MCF 10A (cell line): ENCODE measurements around the gene PTPRN2. TPM values are rescaled to one million over a fixed set of nuclear protein-coding genes. Genes with fewer than 3 reads are reported as not detected.

Experiments used
- BruUV-seq: library from RNA; stranded (reverse); fragments of 400-500 nt; replicated peaks from 2 replicates; lab custom pipeline; 2021; lab: Mats Ljungman, UMichigan
- CTCF ChIA-PET: fragments of 300-600 bp; sonication (Branson Sonifier 250); formaldehyde crosslinking; extraction: SDS; loops from one replicate; lab custom pipeline; 2021; ENCODE audit warnings: antibody characterized with exemption, inconsistent platforms; lab: Yijun Ruan, JAX
- POLR2A ChIA-PET: fragments of 300-600, 350-650 bp; sonication (Branson Sonifier 250); formaldehyde crosslinking; extraction: SDS; loops from one replicate; lab custom pipeline; 2020; ENCODE audit warnings: antibody characterized with exemption, inconsistent platforms; lab: Yijun Ruan, JAX
- DNase-seq: peaks from one replicate; pipeline ENCODE4 v3.0.0-alpha.2; 2018; ENCODE audit not compliant: unreplicated experiment
- H3K27ac Mint-ChIP-seq: one replicate; pipeline ENCODE4 v1.8.0; 2022; ENCODE audit warnings: mild to moderate bottlenecking, low read depth, mixed read lengths; ENCODE audit not compliant: unreplicated experiment
- H3K27me3 Mint-ChIP-seq: one replicate; pipeline ENCODE4 v1.8.0; 2022; ENCODE audit warnings: mixed read lengths; ENCODE audit not compliant: insufficient read depth, unreplicated experiment
- H3K36me3 Mint-ChIP-seq: one replicate; pipeline ENCODE4 v1.8.0; 2022; ENCODE audit warnings: mild to moderate bottlenecking, moderate library complexity, mixed read lengths; ENCODE audit not compliant: insufficient read depth, unreplicated experiment
- H3K4me1 Mint-ChIP-seq: one replicate; pipeline ENCODE4 v1.8.0; 2022; ENCODE audit warnings: mixed read lengths; ENCODE audit not compliant: insufficient read depth, unreplicated experiment
- H3K4me3 Mint-ChIP-seq: one replicate; pipeline ENCODE4 v1.8.0; 2022; ENCODE audit warnings: mild to moderate bottlenecking, moderate library complexity, mixed read lengths; ENCODE audit not compliant: unreplicated experiment
- H3K9me3 Mint-ChIP-seq: one replicate; pipeline ENCODE4 v1.8.0; 2022; ENCODE audit warnings: mixed read lengths; ENCODE audit not compliant: unreplicated experiment
- intact Hi-C: fragments of 100-400 bp; cut with micrococcal nuclease; formaldehyde crosslinking; loops from 2 replicates; pipeline ENCODE4 v1.14.1; 2022
- total RNA-seq: library from RNA; stranded (reverse); gene quantifications from 2 replicates; pipeline ENCODE4 v1.2.3, GENCODE V29; 2022
- TF ChIP-seq, protein P1 (sequence below): fragments of 200-600 bp; IDR thresholded peaks from one replicate; pipeline ENCODE4 v1.8.0; 2022; ENCODE audit warnings: antibody characterized with exemption, mild to moderate bottlenecking; ENCODE audit not compliant: unreplicated experiment

PTPRN2 gene
- total RNA-seq, 1 experiment from 2014 or later = 4.5 TPM

DNA sequence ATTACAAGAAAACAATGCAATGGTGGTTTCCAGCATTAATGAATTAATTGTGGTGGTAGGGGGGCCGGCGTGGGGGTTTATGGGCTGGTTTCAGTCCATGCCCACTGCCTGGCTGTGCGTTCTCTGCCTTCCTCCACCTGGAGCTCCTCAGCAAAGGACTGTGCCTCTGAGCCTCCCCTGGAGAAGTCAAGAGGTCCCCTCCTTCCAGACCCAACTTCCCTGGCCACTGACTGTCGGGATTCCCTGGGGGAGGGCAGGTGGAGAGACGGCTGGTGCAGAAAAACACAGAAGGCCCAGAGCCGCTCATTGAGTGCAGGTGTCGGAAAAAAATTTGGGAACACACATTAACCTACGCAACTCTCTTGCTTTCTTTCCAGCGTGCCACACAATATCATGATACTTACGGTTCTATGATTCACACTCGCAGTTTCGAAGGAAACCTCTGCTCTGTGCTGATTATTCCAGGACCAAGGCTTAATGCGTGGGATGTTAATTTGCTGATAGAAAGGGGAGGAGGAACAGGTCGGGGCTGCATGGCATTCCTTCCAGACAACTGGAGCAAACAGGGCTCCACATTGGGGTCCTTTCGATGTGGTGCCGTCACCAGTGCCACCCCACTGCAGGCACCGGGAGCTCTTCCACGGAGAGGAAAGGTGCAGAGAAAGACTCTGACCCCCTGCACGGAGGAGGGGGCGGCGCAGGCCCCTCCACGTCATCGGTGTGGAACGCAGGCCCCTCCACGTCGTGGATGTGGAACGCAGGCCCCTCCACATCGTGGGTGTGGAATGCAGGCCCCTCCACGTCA is 744.1 kb downstream of the PTPRN2 start:
- no peaks in the 10 kb centered on the region for H3K27me3 Mint-ChIP-seq
- H3K27ac Mint-ChIP-seq = no peak overlapping the region
- no peaks in the 10 kb centered on the region for H3K36me3 Mint-ChIP-seq
- H3K4me1 Mint-ChIP-seq = no peaks in the 10 kb centered on the region
- TF ChIP-seq, protein P1, sequence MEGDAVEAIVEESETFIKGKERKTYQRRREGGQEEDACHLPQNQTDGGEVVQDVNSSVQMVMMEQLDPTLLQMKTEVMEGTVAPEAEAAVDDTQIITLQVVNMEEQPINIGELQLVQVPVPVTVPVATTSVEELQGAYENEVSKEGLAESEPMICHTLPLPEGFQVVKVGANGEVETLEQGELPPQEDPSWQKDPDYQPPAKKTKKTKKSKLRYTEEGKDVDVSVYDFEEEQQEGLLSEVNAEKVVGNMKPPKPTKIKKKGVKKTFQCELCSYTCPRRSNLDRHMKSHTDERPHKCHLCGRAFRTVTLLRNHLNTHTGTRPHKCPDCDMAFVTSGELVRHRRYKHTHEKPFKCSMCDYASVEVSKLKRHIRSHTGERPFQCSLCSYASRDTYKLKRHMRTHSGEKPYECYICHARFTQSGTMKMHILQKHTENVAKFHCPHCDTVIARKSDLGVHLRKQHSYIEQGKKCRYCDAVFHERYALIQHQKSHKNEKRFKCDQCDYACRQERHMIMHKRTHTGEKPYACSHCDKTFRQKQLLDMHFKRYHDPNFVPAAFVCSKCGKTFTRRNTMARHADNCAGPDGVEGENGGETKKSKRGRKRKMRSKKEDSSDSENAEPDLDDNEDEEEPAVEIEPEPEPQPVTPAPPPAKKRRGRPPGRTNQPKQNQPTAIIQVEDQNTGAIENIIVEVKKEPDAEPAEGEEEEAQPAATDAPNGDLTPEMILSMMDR = no peak
- H3K4me3 Mint-ChIP-seq = no peak overlapping the region
- no peaks in the 10 kb centered on the region for H3K9me3 Mint-ChIP-seq
- no TSS peak for BruUV-seq
- DNase-seq = no peak
- CTCF ChIA-PET = no interaction called here
- intact Hi-C loops = no loop called here
- POLR2A ChIA-PET = no interaction called here

DNA sequence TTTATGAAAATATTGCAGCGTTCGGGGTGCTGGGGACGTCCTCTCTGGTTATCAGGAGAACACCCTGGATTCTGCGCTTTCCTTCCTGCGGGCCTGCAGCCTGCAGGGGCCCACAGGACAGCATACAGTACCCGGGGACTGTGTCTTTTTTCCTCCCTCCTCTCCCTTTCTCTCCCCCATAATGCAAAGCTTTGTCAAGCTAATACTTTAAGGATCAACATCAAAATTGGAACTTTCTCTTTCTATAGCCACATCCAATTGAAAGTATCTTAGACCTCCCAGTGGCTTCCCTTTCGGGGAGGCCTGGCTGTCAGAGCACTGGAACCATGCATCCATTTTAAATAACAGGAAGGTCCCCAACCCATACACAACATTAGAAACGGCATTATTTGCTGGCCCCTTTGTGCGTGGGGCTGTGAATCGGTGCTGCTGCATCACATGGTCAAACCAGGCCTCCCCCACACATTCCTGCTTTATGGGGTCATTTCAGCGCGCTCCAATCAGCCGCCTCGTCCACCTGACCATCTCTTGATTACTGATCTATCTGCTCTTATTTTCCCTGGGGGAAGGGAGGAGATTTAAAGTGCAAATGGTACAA is 745.8 kb downstream of the PTPRN2 start:
- no TSS peak for BruUV-seq
- Mint-ChIP-seq H3K4me1 (no peaks in the 10 kb centered on the region), H3K36me3 (no peaks in the 10 kb centered on the region), H3K27me3 (no peaks in the 10 kb centered on the region), H3K9me3 (no peaks in the 10 kb centered on the region), H3K27ac (no peak overlapping the region), H3K4me3 (no peak overlapping the region)
- ChIA-PET POLR2A (interaction anchor here (0.5 kb wide), 1 partner anchor 49 kb away, joined by 3 read pairs; no protein-coding TSS in a partner anchor), CTCF (no interaction called here)
- DNase-seq = no peak
- TF ChIP-seq, protein P1 = no peak
- intact Hi-C loops = no loop called here

DNA sequence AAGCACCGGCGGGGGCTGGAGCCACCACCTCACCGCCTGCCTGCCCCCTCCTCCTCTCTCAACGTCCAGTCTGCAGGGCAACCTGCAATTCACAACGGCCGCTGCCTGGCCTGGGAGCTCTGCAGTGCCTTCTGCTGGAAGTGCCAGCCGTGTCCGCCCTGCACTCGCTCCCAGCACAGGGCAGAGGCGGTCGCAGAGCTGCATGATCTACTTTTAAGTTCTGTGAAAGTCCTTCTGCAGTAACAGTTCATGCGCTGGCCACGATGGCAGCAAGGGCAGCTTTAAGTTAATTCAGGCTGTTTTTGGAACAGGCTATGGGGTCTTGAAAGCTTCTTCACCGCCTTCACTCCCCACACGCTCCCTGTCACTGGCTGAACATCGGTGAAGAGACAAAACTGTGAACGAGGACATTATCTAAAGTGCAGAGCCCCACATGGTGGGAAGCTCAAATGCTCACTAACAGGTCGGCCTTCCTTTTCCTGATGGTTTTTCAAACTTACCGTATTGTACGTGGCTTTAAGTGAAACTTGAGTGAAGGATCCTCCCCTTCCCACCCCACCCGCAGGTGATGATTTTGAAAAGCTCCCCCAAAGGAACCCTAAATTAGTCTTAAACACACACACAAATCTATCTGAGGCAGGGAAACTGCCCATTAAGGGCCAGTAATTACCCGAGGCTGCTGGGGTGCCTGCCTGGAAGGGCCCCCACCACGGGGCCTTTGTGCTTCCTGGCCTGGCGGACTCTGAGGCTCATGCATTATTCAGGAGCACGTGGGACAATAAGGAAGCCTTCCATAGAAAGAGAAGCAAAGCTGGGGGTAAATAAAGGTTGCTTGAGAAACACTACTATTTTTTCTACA is 746.5 kb downstream of the PTPRN2 start:
- TF ChIP-seq, protein P1 = no peak
- H3K4me3 Mint-ChIP-seq = no peak overlapping the region
- H3K27ac Mint-ChIP-seq = no peak overlapping the region
- peaks cover under 1% of the 10 kb centered on the region for H3K9me3 Mint-ChIP-seq
- no peaks in the 10 kb centered on the region for H3K27me3 Mint-ChIP-seq
- H3K4me1 Mint-ChIP-seq = no peaks in the 10 kb centered on the region
- intact Hi-C loops = no loop called here
- H3K36me3 Mint-ChIP-seq = no peaks in the 10 kb centered on the region
- no peak for DNase-seq
- no TSS peak for BruUV-seq
- CTCF ChIA-PET = no interaction called here
- POLR2A ChIA-PET = interaction anchor here (0.5 kb wide), 1 partner anchor 50 kb away, joined by 3 read pairs; no protein-coding TSS in a partner anchor
